ENCODE measurements around the gene SBF2. TPM values are rescaled to one million over a fixed set of nuclear protein-coding genes. Genes with fewer than 3 reads are reported as not detected.

Gene SBF2
- total RNA-seq, 1 donor from 2014 or later = 34.5 TPM

DNA sequence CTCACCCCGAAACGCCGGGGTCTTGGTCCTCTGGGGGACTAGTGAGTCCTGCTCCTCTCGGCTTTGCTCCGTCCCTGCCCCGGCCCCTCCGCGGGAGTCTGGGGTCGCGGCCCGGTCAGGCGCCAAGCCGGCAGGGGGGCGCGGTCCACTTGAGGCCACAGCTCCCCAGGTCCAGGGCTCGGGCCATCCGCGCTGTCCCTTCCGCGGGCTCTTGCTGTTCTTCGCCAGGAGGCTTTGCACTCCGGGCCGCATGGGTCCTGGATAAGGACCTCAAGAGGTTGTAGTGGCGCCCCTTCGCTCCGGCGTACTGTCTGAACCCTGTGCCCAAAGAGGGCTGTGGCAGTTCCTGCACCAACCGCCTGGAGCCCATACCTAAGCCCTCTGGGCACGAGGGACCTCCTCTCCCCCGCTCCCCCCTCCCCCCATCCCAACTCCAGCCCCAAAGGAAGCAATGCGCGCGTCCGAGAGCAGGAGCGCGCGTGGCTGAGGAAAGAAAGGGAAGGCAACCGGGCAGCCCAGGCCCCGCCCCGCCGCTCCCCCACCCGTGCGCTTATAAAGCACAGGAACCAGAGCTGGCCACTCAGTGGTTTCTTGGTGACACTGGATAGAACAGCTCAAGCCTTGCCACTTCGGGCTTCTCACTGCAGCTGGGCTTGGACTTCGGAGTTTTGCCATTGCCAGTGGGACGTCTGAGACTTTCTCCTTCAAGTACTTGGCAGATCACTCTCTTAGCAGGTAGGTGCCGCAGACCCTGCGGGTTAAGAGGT is 10.7 kb upstream of the SBF2 start, which contains the start of gene ADM:
Gene ADM, plus strand, starts transcription at position 579 of the 767 bp plus-strand sequence. CDS start 628 bp downstream, outside the sequence.
- Histone ChIP-seq H3K36me3 (no peaks in the 10 kb centered on the region), H3K27me3 (no peaks in the 10 kb centered on the region), H3K4me3 (peak within 1 kb of the TSS; percentile 69 to 85), H3K4me1 (peaks cover 0 to 36% of the 10 kb centered on the region in 2 donors), H3K9me3 (no peaks in the 10 kb centered on the region), H3K27ac (peak within 1 kb of the TSS; percentile 78 to 86)
- peak in 1 of 2 donors; percentile 94 for DNase-seq (ENCODE audit: low spot score in 2 of 2)
- intact Hi-C loops (cut with DNase I) = loop anchor here (1.0 to 10.0 kb wide), 5 partner anchors 10 to 692 kb away; partner anchors contain the start of gene SBF2
- TF ChIP-seq, protein P1, sequence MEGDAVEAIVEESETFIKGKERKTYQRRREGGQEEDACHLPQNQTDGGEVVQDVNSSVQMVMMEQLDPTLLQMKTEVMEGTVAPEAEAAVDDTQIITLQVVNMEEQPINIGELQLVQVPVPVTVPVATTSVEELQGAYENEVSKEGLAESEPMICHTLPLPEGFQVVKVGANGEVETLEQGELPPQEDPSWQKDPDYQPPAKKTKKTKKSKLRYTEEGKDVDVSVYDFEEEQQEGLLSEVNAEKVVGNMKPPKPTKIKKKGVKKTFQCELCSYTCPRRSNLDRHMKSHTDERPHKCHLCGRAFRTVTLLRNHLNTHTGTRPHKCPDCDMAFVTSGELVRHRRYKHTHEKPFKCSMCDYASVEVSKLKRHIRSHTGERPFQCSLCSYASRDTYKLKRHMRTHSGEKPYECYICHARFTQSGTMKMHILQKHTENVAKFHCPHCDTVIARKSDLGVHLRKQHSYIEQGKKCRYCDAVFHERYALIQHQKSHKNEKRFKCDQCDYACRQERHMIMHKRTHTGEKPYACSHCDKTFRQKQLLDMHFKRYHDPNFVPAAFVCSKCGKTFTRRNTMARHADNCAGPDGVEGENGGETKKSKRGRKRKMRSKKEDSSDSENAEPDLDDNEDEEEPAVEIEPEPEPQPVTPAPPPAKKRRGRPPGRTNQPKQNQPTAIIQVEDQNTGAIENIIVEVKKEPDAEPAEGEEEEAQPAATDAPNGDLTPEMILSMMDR (IDR thresholded peaks at IDR 0.05) = peak; percentile 54 to 72 (median 70)

DNA sequence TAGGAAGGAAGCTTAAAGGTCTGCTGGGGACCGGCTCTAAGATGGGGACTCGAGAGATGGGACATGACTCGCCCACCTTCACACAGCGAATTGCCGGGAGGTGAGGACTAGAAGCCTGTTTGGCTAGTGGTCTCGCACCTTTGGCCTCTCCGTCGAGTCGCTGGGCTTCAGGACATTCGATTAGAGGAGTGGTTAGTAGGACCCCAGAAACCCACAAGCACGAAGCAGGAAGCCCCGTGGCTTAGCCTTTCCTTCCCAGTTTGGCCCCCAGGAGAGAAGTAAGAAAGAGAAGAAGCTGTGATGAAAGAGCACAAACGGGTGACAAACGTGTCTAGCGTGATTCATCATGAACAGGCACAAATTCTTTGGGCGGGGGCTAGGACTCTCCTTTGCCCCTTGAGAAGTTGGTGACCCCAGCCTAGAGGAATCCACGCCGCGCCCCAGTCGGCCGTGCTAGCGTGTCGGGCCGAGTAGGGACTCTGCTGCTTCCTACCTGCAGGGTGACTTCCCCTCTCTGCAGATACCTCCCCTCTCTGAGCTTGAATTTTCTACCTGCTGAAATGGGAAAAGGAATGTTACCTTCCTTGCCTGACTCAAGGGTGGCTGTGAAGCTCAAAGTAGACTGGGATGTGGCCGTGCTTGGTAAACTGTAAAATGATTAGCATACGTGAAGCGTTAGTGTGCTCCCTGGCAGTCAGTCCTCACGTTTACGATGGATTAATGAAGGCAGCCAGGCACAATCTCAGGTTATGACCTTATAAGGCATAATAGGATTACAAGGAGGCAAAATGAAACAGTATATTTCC is 9.7 kb upstream of the SBF2 start:
- DNase-seq (ENCODE audit: low spot score in 2 of 2) = peak in 1 of 2 donors; percentile 78
- TF ChIP-seq, protein P1 (IDR thresholded peaks at IDR 0.05) = no peak
- Histone ChIP-seq H3K27ac (peak overlapping the region; percentile 78 to 86), H3K27me3 (no peaks in the 10 kb centered on the region), H3K36me3 (no peaks in the 10 kb centered on the region), H3K4me3 (peak overlapping the region; percentile 69 to 85), H3K9me3 (no peaks in the 10 kb centered on the region), H3K4me1 (peaks cover 0 to 28% of the 10 kb centered on the region in 2 donors)
- intact Hi-C loops (cut with DNase I) = loop anchor here (1.0 to 10.0 kb wide), 2 partner anchors 9 to 439 kb away; partner anchors contain the start of gene SBF2

DNA sequence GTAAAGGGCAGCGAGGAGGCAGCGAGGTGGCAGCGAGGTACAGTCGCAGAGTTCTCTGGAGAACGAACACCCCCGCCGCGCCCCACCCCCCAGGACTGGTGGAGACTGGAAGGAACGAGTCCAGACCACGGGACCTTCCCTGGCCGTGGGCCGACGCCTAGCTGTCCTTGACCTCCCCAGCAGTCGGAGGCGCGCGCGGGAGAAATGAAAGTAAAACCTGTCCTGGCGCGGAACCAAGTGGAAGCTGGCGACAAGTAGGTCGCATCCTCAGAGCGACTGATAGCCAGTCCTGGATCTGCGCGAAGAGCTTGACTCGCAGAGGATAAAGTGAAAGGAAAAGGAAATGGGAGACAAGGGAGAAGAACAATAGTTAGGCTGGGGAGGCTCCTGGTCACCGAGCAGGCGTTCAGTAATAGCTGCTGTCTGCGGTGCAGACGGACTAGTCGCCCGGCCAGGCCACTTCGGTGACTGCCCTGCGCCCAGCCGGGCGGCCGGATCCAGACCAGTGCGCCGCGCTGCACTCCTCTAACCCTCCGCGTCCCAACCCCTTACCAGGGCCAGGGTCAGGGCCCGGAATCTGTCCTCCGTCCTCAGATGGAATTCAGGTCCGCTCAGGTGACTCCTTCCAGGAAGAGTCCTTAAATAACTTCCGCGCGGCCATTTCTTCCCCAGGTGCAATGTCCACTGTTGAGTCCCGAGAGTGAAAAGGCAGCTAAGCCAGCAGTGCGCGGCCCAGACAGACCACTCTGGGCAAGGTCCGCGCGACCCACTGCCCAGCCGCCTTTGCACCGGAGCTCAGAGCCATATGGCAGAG is 8.9 kb upstream of the SBF2 start:
- H3K27ac ChIP-seq = peak overlapping the region; percentile 78 to 86
- H3K27me3 ChIP-seq = no peaks in the 10 kb centered on the region
- peak overlapping the region; percentile 69 to 85 for H3K4me3 ChIP-seq
- no peaks in the 10 kb centered on the region for H3K36me3 ChIP-seq
- no peaks in the 10 kb centered on the region for H3K9me3 ChIP-seq
- TF ChIP-seq, protein P1 (IDR thresholded peaks at IDR 0.05) = peak in 1 of 3 experiments; percentile 15
- peak in 1 of 2 donors; percentile 88 for DNase-seq (ENCODE audit: low spot score in 2 of 2)
- peaks cover 0 to 20% of the 10 kb centered on the region in 2 donors for H3K4me1 ChIP-seq
- intact Hi-C loops (cut with DNase I) = loop anchor here (10.0 kb wide), 1 partner anchor 438 kb away; no protein-coding TSS in a partner anchor

DNA sequence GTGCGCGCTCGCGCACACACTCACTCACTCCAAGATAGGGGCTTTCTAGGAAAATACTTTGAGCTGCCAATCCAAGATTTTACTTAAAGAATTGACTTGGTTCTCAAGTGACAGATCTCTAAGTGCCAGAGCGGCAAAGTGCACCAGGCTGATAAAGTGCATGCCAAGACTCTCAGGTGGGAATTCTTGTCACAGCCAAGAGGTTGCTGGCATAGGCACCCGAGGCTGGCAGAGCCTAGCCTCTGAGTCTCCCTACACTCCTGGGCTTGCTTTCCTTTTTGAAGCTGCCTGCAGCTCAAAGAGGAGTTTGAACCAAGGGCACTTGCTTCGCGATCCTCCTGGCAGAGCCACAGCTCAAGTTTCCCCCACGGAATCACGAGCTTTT is 8.3 kb upstream of the SBF2 start:
- Histone ChIP-seq H3K4me3 (peak overlapping the region; percentile 69 to 85), H3K27me3 (no peaks in the 10 kb centered on the region), H3K9me3 (no peaks in the 10 kb centered on the region), H3K27ac (peak overlapping the region; percentile 78 to 86), H3K4me1 (peaks cover 0 to 14% of the 10 kb centered on the region in 2 donors), H3K36me3 (no peaks in the 10 kb centered on the region)
- intact Hi-C loops (cut with DNase I) = loop anchor here (10.0 kb wide), 1 partner anchor 438 kb away; no protein-coding TSS in a partner anchor
- no peak for DNase-seq (ENCODE audit: low spot score in 2 of 2)
- TF ChIP-seq, protein P1 (IDR thresholded peaks at IDR 0.05) = no peak
